Measurements from ENCODE around the gene GNRH2.
"Not testable (repeated sequence)": the region's sequence is repeated elsewhere in the genome, so short reads cannot be mapped to it uniquely, and the experiment has no call there.

GNRH2 gene
- 0 to 0.63 reads per million in 2 donors for total RNA-seq

- DNase-seq = no peak
These were observed at the start of gene GNRH2 for GRCh38 chr20:3043322-3043721. GNRH2 (plus strand) TSS chr20:3043622; CDS start chr20:3044415, 793 bp downstream.

DNA sequence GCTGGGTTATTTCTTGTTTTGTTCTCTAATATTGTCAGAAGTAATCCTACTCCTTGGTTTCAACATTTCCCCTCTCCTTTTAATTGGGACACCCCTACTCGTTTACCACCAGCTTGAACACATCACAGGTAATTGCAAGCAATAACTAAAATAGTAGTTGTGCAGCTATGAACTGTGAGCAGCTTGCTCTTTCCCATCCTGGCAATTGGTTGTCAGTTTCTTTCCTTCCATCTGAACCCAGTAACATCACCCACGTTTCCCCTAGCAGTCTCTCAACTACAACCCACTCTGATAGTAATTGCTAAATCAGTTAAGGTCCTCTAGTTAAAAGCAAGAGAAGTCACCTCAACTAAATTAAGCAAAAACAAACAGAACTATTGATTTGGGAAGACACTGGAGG, 47.6 kb upstream of the GNRH2 start:
- no peak for DNase-seq

DNA sequence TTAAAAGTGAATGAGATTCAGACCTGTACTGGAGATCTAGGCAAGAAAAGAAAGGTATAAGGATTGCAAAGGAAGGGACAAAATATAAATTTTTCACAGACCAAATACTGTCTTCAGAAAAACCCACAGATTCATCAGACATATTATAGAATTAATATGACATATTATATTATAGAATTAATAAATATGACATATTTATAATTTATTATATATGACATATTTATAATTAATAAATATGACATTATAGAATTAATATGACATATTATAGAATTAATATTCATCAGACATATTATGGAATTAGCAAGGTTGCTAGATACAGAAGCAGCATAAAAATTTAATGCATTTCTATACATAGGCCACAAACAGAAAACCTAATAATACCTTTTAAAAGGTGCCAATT, 44.7 kb upstream of the GNRH2 start:
- DNase-seq = no peak

- DNase-seq = no peak
These were observed 42.4 kb upstream of the GNRH2 start for GRCh38 chr20:3000852-3001523.

DNA sequence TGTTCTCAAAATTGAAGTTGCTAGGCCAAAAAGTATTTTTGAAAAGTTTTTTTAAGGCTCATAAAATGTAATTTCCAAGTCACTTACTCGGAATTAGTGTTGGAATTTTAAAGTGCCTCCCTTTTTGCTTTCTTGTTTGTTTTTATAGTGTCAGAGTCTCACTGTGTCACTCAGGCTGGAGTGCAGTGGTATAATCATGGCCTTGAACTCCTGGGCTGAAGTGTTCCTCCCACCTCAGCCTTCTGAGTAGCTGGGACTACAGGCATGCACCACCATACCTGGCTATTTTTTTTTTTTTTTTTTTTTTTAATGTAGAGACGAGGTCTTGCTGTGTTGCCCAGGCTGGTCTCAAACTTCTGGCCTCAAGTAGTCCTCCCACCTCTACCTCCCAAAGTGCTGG, 40.0 kb upstream of the GNRH2 start:
- no peak for DNase-seq

- no peak for DNase-seq
These were observed 32.3 kb upstream of the GNRH2 start for GRCh38 chr20:3010985-3011723.

DNA sequence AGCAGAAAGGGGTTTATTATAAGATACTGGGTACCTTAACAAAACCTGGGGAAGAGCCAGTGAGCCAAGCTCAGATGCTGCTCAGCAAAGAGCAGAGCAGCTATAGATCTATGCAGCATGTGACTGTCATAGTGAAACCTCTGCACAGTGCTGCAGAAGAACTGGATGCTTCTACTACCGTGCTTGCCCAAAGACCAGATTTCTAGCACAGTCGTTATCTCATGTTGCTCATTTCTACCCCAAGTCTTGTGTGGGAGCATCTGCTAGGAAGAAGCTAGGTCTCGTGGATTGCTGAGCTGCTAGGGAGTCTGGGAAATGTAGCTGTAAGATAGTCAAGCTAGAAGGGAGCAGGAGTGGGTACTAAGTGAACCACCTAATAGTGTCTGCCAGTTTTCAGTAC, 31.7 kb upstream of the GNRH2 start:
- DNase-seq = no peak

- no peak for DNase-seq
These were observed 29.7 kb upstream of the GNRH2 start for GRCh38 chr20:3013771-3014170.

GRCh38 chr20:3014179-3014578, 29.2 kb upstream of the GNRH2 start:
- no peak for DNase-seq

GRCh38 chr20:3014662-3015061, 28.8 kb upstream of the GNRH2 start:
- no peak for DNase-seq

DNA sequence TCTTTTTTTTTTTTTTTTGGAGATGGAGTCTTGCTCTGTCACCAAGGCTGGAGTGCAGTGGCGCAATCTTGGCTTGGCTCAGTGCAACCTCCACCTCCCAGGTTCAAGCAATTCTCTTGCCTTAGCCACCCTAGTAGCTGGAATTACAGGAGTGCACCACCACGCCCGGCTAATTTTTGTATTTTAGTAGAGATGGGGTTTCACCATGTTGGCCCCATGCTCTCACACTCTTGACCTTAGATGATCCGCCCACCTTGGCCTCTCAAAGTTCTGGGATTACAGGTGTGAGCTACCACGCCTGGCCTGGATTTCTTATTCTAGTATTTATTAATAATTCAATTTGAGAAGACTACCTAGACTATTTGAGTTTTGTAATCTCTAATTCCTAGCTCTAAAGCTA, 28.1 kb upstream of the GNRH2 start:
- DNase-seq = not testable (repeated sequence)

DNA sequence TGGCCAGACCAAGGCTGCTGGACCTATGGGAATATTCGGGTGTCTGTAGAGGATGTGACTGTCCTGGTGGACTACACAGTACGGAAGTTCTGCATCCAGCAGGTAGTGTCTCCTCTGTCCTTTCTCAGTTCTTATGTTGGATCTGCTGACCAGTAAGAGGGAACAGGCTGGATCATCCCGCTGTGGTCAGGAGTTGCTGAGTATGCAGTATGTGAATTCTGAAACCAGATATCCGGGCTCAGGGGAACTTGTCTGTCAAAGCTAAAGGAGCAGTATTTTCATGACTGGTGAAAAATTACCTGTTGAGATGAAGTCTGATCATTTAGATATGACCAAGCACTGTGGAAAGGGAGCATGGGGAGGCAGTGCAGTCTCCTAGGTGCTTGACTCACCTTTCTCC, 22.1 kb upstream of the GNRH2 start:
- DNase-seq = no peak

DNA sequence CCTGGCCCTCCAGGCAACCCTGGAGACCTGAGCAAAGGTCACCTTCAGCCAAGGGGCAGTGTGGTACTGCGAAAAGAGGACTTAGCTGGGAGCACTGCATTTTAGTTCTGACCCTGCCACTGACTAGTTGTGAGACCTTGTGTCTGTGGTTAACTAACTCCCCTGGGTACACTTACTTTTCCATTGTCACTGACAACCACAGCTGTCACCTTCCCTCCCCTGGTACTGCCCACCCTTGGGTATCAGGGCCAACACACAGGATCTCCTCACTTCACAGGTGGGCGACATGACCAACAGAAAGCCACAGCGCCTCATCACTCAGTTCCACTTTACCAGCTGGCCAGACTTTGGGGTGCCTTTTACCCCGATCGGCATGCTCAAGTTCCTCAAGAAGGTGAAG, 21.6 kb upstream of the GNRH2 start:
- no peak for DNase-seq

GRCh38 chr20:3022559-3023490, 20.6 kb upstream of the GNRH2 start:
- not testable (repeated sequence) for DNase-seq

DNA sequence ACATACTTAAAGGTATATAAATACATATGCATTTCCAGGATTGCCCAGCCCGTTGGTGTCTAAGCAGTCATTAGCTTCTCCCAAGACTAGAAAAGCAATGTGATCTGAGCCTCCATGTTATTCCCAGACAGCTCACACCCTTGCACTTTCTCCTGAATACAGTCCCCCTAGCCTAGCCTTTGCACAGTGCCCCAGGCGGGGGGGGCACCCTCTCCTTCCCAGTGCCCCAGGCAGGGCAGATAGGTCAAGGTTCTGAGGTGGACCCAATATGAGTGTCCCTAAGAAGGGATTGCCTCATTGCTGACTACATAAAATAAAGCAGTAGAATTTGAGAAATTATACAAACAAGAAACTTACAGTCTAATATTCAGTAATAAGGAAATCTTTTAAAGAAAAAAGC, 15.4 kb upstream of the GNRH2 start:
- no peak for DNase-seq

- DNase-seq = no peak
These were observed 11.8 kb upstream of the GNRH2 start for GRCh38 chr20:3031524-3032147.

DNA sequence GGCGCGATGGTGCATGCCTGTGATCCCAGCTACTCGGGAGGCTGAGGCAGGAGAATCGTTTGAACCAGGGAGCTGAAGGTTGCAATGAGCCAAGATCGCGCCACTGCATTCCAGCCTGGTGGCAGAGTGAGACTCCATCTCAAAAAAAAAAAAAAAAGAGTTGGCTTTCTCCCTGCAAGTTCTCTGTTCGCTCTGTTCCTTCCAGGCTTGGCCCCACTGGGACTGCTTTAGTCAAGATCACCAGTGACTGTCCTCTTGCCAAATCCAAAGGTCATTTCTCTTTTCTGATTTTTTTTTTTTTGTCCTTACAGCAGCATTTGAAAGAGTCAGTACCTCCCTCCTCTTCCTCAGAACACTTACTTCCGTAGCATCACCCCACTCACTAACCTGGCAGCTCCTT, 10.8 kb upstream of the GNRH2 start:
- no peak for DNase-seq

DNA sequence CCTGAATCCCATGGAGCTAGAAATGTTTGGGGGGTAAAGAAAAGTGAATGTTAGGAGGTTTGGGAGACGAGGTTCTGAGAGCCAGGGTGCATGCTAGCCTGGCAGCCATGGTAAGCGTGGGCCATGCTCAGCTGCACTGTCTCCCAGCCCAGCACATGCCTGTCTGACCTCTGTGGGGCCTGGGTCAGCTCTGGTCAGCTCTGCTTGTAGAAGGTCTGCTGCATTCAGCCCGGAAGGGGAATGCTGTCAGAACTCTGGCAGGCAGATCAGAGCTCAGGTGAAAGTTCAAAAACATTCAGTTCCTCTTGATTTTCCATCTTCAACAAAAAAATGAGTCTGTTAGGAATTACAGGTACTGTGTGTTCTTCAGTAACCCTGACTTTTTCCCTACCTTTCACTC, 5.8 kb upstream of the GNRH2 start:
- no peak for DNase-seq

DNA sequence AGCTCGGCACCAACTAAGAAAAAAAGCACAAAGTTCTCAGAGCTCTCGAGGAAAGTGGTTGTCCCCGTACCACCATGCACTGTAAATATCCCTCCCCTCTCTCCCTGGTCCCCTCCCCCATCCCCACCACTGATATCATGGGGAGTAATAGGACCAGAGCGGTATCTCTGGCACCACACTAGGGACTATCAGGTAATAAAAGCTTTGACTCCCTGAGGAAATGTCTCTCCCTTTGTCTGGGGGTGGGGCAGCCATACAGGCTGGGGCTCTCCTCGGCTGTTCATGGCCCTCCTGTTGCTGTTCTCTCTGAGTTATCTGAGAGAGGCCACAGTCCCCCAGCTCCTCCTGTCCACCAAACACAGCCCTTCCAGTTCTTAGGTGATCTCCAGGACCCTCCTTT, 5.0 kb upstream of the GNRH2 start:
- no peak for DNase-seq

- DNase-seq = no peak
These were observed 4.0 kb upstream of the GNRH2 start for GRCh38 chr20:3039426-3039825.

DNA sequence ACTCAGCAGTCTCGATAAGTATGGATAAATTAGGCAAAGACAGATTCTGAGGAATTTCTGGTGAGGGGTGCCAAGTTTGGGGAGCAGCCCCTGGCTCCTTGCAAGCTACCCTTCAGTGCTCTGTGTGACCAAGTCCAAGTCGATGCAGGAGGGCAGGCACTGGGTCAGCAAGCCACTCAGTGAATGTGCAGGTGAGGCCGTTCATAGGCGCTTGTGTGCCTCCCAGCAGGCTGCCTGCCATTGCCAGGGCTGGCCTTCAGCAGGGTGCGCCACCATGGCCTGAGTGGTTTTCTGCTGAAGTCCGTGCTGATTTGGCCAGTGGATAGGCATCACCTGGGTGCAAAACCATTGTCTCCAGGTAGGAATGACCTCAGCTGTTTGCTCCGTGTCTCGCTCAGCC, 3.3 kb upstream of the GNRH2 start:
- DNase-seq = no peak

GRCh38 chr20:3041854-3042409, 1.5 kb upstream of the GNRH2 start:
- no peak for DNase-seq

DNA sequence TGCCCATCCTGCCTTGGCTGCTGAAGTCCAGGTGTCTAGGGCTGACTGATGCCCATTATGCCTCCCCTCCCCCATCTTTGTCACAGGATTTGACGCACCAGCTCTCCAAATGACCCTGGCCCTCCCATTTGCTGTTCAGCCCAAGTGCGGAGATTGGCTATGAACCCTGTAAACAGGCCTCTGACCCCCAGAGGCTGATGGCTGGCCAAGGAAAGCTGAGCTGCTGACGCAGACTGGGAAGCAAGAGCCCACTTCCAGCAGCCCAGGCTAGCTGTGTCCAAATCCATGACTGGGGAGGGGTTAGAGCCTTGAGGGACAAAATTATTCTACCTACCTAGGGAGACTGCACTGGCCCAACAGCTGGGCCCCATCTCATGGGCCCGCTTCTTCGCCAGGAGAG, 797 bp upstream of the GNRH2 start:
- no peak for DNase-seq
